Activated CD8-positive, alpha-beta memory T cell treated with anti-CD3 and anti-CD28 coated beads for 36 hours (primary cell): Measurements from ENCODE around the gene TLR8. TPM values are rescaled to one million over a fixed set of nuclear protein-coding genes. Genes with fewer than 3 reads are reported as not detected.
"Not testable (repeated sequence)": the region's sequence is repeated elsewhere in the genome, so short reads cannot be mapped to it uniquely, and the experiment has no call there.

ENCODE experiments used
- CTCF ChIA-PET: fragments of 350-600 bp; sonication (Branson Sonifier 250); formaldehyde crosslinking; loops from one replicate; lab custom pipeline; 2021; ENCODE audit warnings: antibody characterized with exemption; lab: Charles Lee
- POLR2A ChIA-PET: fragments of 350-600 bp; sonication (Branson Sonifier 250); formaldehyde crosslinking; loops from one replicate; lab custom pipeline; 2021; ENCODE audit warnings: antibody characterized with exemption; lab: Charles Lee
- total RNA-seq, 2 experiments: library from RNA; stranded (reverse); gene quantifications; one replicate each; pipeline ENCODE4 v1.2.3, GENCODE V29; 2021

Gene TLR8
- total RNA-seq, 2 experiments from 2014 or later = not detected

GRCh38 chrX:12955882-12956703 is 49.7 kb downstream of the TLR8 start:
- POLR2A ChIA-PET = interaction anchor here (0.6 to 6.3 kb wide), 7 partner anchors 11 to 742 kb away, joined by 3 to 72 read pairs (median 7); partner anchors contain the start of gene TMSB4X
- CTCF ChIA-PET = interaction anchor here (0.6 to 1.9 kb wide), 5 partner anchors 11 to 782 kb away, joined by 3 to 7 read pairs (median 3); no protein-coding TSS in a partner anchor

DNA sequence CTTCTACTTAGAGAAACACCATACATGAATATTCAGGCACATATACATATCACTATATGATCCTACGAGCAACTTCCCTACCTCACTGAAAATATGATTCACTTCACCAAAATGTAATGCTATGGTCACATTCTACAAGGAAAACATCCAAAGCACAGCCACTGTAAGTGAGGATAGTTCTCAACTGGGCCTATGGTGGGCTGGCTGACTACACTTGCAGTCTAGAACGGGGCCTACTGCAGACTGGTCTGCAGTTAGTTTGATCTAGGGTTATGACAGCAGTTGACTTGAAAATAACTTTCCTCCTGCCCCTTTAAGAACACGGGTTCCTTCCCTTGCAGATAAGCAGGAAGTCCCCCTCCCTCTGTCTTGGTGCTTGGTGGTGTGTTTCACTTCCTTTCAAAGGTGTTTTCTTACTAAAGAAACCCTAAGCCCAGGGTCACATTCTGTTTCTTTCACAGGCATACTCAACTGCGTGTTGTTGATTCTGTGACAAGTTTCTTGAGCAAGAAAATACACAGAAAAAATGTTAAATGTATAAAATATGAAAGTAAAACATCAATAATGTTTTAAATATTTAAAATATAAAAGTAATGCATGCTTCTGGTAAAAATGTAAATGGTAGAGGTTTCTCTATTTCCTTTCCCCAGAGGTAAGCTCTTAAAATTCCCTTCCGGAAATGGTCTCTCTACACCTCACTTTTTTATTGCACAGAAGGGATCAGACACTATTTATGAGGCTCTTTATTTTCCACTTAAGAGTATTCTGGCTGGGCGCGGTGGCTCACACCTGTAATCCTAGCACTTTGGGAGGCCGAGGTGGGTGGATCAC is 50.5 kb downstream of the TLR8 start:
- POLR2A ChIA-PET = interaction anchor here (0.6 to 6.3 kb wide), 6 partner anchors 11 to 134 kb away, joined by 3 to 72 read pairs (median 7); partner anchors contain the start of gene TMSB4X

GRCh38 chrX:12958059-12958458 is 51.6 kb downstream of the TLR8 start:
- ChIA-PET POLR2A (interaction anchor here (6.3 kb wide), 1 partner anchor 16 kb away, joined by 72 read pairs; the partner anchor contains the start of gene TMSB4X), CTCF (interaction anchor here (1.4 to 1.9 kb wide), 2 partner anchors 11 to 12 kb away, joined by 4 to 7 read pairs; no protein-coding TSS in a partner anchor)

More for the DNA sequence above, 50.5 kb downstream of the TLR8 start:
- CTCF ChIA-PET = interaction anchor here (0.8 to 1.9 kb wide), 3 partner anchors 10 to 13 kb away, joined by 3 to 7 read pairs (median 6); no protein-coding TSS in a partner anchor

DNA sequence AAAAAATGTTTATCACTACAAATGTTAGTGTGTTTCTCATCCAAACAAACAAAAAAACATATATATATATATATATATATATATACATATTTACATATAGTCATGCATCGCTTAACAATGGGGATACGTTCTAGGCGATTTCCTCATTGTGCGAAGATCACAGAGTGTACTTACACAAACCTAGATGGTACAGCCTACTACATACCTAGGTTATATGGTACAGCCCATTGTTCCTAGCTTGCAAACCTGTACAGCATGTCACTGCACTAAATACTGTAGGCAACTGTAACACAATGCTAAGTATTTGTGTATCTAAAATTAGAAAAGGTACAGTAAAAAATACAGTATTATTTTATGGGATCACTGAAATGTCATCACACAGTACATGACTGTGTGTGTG is 52.0 kb downstream of the TLR8 start:
- CTCF ChIA-PET = interaction anchor here (1.4 kb wide), 1 partner anchor 12 kb away, joined by 4 read pairs; no protein-coding TSS in a partner anchor
- POLR2A ChIA-PET = interaction anchor here (6.3 kb wide), 1 partner anchor 16 kb away, joined by 72 read pairs; the partner anchor contains the start of gene TMSB4X

- POLR2A ChIA-PET = no interaction called here
- CTCF ChIA-PET = no interaction called here
These were observed 54.8 kb downstream of the TLR8 start for GRCh38 chrX:12961196-12961718.

DNA sequence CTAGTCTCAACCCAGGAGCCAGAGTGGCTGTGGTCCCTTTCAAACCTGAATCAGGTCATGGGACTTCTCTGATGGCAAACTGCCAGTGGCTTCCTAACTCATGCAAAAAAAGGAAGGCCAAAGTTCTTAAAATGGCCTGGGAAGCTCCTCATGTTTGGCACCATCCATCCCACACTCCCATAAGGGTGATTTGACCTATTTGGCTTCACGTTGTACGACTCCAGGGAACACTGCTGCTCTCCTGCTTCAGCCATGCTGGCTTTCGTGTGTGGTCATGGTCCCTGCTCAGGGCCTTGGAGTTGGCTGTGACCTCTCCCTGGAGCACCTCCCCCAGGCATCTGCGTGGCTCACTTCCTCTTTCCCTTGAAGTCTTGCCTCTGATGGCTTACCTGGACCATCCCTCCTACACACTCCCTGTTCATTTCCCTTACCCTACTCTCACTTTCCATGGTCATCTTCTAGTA is 55.7 kb downstream of the TLR8 start:
- ChIA-PET POLR2A (no interaction called here), CTCF (no interaction called here)

DNA sequence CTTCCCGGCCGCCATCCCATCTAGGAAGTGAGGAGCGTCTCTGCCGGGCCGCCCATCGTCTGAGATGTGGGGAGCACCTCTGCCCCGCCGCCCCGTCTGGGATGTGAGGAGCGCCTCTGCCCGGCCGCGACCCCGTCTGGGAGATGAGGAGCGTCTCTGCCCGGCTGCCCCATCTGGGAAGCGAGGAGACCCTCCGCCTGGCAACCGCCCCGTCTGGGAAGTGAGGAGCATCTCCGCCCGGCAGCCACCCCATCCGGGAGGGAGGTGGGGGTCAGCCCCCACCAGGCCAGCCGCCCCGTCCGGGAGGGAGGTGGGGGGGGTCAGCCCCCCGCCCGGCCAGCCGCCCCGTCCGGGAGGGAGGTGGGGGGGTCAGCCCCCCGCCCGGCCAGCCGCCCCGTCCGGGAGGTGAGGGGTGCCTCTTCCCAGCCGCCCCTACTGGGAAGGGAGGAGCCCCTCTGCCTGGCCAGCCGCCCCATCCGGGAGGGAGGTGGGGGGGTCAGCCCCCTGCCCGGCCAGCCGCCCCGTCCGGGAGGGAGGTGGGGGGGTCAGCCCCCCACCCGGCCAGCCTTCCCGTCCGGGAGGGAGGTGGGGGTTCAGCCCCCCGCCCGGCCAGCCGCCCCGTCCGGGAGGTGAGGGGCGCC is 56.9 kb downstream of the TLR8 start:
- POLR2A ChIA-PET, CTCF ChIA-PET: not testable (repeated sequence)

DNA sequence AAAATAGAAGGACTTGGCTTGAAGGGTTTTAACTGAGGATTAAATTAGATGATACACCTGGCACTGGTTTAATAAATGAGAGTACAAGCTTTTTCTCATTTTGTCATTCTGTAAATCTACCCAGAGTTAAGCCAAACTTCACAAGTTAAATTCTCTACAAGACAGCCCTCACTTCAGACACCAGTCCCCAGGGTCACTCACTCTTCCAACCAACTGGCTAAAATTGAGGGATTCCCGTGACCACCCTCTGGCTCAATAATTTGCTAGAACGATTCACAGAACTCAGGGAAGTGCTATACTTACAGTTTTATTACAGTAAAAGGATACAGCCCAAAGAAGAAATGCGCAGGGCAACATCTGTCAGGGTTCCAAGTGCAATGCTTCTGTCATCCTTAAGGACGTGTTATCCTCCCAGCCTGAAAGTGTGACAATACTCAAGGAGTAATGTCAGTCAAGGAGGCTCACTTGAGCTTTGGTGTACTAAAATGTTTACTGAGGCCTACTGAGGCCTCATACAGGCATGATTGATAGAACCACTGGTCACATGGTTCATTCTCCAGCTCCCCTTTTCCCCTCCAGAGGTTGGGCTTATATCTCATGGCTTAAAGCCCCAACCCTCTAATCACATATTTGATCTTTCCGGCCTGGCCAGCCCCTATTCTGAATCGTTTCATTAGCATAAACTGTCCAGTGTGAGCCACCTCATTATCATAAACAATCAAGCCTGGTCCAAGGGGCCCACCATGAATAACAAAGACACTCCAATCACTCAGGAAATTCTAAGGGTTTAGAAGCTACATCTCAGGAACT is 58.9 kb downstream of the TLR8 start:
- ChIA-PET POLR2A (interaction anchor here (0.5 to 1.3 kb wide), 2 partner anchors 9 to 694 kb away, joined by 3 to 4 read pairs; partner anchors contain the start of gene TMSB4X), CTCF (interaction anchor here (1.2 kb wide), 1 partner anchor 15 kb away, joined by 5 read pairs; no protein-coding TSS in a partner anchor)

DNA sequence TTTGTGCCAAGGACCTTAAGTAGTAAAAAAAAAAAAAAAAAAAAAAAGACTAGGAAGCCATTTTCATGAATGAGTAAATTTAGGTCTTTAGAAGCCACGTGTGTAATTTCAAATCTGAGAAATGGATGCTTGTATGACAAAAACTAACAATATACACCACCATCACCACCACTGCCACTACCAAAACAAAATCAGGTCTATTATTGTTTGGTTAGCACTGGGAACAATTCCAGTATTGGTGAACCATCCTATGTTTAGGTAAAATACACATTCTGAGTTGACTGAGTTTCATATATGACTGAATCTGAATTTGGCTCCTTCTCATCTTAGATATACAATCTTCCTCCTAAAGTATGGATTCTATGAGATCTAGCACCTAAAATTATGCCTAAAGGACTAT is 59.7 kb downstream of the TLR8 start:
- CTCF ChIA-PET = interaction anchor here (0.9 to 1.2 kb wide), 2 partner anchors 10 to 16 kb away, joined by 3 to 5 read pairs; no protein-coding TSS in a partner anchor
- POLR2A ChIA-PET = interaction anchor here (0.8 to 1.3 kb wide), 2 partner anchors 9 to 10 kb away, joined by 3 to 6 read pairs; partner anchors contain the start of gene TMSB4X

DNA sequence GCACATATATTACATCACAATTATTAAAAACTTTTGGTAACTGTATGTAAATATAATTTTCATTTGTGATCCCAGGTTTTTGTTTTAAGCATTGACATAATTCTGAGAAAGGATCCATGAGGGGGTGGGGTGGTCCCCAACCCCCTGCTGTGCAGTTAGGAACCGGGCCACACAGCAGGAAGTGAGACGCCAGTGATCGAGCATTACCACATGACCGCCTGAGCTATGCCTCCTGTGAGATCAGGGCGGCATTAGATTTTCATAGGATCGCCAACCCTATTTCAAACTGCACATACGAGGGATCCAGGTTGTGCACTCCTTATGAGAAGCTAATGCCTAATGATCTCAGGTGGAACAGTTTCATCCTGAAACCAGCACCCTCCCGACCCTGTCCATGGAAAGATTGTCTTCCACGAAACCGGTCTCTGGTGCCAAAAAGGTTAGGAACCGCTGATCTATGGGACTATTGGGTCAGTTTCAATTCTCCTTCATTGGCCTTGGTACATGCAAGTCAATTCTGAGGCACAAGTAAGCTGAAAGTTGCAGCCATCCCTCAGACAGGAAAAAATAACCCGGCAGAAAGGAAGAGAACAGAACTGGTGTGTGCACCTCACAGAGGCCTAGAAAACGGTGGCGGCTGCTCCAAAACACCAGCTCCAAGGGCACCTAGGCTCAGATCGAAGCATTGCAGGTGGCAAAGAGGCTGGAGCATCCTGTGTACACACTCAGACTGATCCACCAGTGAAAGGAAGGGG is 61.5 kb downstream of the TLR8 start:
- ChIA-PET CTCF (interaction anchor here (1.3 to 2.0 kb wide), 3 partner anchors 12 to 19 kb away, joined by 3 to 6 read pairs (median 6); no protein-coding TSS in a partner anchor), POLR2A (interaction anchor here (0.9 to 2.0 kb wide), 7 partner anchors 8 to 796 kb away, joined by 3 to 11 read pairs (median 6); no protein-coding TSS in a partner anchor)

GRCh38 chrX:12970691-12971202 is 64.3 kb downstream of the TLR8 start:
- ChIA-PET CTCF (interaction anchor here (0.9 to 10.8 kb wide), 3 partner anchors 14 to 22 kb away, joined by 3 to 66 read pairs (median 7); no protein-coding TSS in a partner anchor), POLR2A (interaction anchor here (0.5 to 0.9 kb wide), 6 partner anchors 9 to 117 kb away, joined by 3 read pairs; no protein-coding TSS in a partner anchor)

- ChIA-PET POLR2A (interaction anchor here (0.7 to 5.4 kb wide), 5 partner anchors 9 to 117 kb away, joined by 3 to 72 read pairs (median 3); no protein-coding TSS in a partner anchor), CTCF (interaction anchor here (10.8 kb wide), 1 partner anchor 23 kb away, joined by 66 read pairs; no protein-coding TSS in a partner anchor)
These were observed 65.0 kb downstream of the TLR8 start for GRCh38 chrX:12971282-12972003.

DNA sequence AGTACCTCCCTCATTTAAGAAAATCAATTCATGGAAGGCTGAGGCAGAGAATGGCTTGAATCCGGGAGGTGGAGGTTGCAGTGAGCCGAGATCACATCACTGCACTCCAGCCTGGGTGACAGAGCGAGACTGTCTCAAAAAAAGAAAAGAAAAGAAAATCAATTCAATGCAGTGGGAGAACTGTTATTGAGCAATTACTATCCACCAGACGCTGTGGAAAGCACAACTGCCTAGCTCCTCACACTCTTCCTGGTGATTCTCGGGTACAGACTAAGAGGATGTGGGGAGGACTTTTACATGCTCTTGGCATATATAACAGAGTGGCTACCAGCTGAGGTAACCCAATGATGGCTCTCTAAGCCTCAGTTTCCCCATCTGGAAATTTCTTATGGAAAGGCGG is 65.8 kb downstream of the TLR8 start:
- ChIA-PET CTCF (interaction anchor here (10.8 kb wide), 1 partner anchor 23 kb away, joined by 66 read pairs; no protein-coding TSS in a partner anchor), POLR2A (interaction anchor here (1.1 to 7.7 kb wide), 3 partner anchors 17 to 110 kb away, joined by 3 to 72 read pairs (median 58); no protein-coding TSS in a partner anchor)
